UCSD-AML1 (cell line): ENCODE data around the gene CD4.

Experiments
- DNase-seq: peaks from one replicate; lab custom pipeline; 2025; ENCODE audit not compliant: unreplicated experiment; lab: John Stamatoyannopoulos, UW

The CD4 gene

DNA sequence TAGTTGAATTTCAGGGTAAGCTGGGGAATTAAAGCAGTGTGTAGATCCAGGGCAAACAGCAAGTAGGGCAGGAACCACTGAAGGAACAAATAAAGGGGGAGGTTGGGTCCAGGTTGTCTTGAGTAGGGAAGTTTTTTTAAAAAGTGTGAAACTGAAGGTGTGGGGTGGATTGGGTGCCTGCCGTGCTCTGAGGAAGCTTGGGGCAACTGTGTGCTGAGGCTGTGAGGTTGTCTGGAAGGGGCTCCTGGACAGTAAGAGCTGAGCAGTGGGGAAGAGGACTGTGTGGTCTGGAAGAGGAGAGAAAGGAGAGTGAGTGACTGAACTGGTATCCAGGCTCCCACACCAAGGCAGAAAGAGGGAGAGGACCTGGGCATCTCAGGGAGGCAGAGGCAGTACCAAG is 21.4 kb downstream of the CD4 start:
- no peak for DNase-seq

DNA sequence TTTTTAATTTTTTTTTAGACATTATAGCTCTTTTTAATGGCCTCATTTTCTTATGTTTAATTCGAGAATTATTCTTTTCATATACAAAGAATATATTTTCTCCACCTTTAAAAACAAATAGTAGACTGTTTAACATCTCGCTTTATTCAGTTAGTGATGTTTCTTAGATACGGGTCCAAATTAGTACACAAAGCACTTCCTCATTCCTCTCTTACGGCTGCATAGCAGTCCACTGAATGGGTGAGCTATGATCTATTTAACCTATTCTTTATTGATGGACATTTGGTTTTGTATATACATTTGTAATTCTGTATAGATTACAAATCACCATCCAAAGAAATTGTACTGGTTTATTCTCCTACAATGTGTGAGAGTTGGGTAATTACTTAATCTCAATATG is 24.0 kb downstream of the CD4 start:
- no peak for DNase-seq

DNA sequence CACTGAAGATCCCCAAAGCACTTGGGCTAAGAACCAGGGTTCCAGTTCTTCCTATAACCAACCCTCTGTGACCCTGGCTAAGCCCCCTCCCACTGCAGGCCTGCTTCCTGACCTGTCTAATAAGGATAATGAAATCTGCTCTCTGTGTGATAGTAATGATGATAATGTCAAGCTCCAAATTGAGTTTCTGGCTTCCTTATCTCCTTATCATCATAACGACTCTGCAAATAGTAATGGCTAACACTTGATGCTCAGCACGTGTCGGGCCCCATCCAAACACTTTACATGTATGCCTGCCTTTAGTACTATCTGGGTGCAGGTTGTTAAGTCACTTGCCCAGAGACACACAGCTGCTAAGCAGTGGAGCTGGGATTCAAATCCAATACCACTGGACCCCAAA is 27.3 kb downstream of the CD4 start:
- DNase-seq, result no peak

DNA sequence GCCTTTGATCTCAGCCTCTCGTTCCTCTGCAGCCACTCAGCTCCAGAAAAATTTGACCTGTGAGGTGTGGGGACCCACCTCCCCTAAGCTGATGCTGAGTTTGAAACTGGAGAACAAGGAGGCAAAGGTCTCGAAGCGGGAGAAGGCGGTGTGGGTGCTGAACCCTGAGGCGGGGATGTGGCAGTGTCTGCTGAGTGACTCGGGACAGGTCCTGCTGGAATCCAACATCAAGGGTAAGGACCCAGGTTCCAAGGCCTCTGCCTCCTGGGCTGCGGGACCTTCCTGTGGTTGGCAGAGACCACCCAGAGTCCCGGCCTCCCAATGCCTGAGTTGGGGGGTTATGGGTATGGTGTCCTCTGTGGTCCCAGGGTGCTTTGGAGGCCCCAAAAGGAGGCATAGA is 27.8 kb downstream of the CD4 start:
- DNase-seq, result no peak

DNA sequence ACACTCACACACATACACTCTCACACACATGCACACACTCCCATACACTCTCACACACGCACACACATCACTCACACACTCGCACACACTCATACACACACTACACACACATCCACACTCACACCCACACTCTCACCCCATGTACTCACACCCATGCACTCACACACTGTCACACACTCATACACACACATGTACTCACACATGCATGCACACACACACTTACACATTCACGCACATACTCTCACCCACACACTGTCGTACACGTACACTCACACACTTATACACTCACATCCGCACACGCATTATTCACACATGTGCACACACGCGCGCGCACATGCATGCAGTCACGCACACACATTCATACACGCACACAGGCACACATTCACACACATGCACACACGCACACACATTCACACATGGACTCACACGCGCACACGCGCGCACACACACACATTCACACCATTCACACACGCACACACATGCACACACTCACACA is 28.4 kb downstream of the CD4 start:
- DNase-seq, result no peak

DNA sequence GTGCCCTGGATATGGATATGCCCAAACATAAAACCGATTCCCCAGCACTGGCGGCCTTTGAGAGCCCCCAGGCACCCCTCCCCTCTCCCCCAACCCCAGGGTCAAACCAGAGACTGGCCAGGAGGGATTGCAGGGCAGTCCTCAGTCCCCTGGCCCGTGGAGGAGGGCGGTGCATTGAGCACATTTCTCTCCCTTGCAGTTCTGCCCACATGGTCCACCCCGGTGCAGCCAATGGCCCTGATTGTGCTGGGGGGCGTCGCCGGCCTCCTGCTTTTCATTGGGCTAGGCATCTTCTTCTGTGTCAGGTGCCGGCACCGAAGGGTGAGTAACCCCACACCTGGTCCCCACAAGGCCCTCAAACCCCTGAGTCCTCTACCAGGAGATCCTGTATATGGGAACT is 28.9 kb downstream of the CD4 start:
- no peak for DNase-seq

DNA sequence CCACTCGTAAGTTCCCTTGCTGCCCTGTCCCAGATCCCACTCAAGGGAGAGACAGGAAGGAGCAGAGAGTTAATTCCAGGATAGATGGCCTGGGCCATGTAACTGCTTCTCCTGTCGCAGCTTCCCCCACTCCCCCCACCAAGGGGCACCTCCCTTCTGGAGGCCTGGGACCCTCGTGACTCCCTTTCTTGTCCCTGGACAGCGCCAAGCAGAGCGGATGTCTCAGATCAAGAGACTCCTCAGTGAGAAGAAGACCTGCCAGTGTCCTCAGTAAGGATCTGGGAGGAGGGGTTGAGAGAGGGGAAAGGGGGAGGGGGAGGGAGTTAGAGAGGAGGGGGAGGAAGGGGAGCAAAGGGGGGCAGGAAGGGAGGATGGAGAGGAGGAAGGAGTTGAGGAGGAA is 29.3 kb downstream of the CD4 start:
- no peak for DNase-seq

DNA sequence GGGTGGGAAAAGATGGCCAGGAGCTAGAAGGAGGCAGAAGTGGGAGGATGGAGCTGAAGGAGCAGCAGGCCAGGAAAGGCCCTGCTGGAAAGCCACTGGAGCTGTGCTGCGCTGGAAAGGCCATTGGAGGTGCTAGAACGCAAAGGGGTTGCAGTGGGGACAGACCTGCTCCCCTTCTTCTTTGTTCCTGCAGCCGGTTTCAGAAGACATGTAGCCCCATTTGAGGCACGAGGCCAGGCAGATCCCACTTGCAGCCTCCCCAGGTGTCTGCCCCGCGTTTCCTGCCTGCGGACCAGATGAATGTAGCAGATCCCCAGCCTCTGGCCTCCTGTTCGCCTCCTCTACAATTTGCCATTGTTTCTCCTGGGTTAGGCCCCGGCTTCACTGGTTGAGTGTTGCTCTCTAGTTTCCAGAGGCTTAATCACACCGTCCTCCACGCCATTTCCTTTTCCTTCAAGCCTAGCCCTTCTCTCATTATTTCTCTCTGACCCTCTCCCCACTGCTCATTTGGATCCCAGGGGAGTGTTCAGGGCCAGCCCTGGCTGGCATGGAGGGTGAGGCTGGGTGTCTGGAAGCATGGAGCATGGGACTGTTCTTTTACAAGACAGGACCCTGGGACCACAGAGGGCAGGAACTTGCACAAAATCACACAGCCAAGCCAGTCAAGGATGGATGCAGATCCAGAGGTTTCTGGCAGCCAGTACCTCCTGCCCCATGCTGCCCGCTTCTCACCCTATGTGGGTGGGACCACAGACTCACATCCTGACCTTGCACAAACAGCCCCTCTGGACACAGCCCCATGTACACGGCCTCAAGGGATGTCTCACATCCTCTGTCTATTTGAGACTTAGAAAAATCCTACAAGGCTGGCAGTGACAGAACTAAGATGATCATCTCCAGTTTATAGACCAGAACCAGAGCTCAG is 30.0 kb downstream of the CD4 start:
- no peak for DNase-seq

DNA sequence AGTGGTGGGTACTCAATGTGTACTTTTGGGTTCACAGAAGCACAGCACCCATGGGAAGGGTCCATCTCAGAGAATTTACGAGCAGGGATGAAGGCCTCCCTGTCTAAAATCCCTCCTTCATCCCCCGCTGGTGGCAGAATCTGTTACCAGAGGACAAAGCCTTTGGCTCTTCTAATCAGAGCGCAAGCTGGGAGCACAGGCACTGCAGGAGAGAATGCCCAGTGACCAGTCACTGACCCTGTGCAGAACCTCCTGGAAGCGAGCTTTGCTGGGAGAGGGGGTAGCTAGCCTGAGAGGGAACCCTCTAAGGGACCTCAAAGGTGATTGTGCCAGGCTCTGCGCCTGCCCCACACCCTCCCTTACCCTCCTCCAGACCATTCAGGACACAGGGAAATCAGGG is 30.8 kb downstream of the CD4 start:
- no peak for DNase-seq

DNA sequence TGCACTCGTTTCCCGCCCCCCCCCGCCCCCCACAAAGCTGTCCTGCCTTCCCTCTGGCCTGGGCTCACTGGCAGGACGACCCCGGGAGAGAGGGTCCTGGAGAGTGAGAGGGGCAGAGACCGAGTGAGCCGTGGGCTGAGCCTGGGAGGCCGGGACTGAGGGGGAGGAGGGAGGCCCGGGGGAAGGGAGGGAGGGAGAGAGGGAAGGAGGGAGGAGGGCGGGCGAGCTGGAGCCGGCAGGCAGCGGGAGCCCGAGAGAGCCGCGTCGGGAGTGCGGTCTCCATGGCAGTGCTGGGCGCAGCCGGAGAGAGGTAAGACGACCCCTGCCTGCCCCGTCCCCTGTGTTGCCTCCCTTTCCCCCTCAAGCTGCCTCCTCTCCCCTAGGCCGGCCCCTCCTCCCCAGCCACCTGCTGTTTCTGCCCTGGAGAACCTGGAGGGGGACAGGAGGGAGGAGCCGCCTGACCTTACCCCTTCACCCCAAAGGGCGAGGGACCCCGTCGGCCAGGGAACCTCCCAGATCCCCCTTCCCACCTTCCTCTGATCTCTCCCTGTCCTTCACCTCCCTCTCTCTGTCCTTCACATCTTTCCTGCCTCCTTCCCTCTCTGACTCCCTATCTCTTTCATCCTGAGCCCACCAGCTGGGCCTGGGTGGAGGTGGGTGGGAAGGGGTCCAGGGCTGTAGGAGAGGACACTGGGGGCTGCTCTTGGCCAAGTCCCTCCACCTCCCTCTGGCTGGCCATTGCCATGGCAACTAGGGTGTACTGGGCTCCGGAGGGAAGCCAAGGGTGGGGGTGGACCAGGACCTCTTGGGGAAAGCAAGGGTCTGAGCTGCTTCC is 32.5 kb downstream of the CD4 start, which contains the start of gene GPR162:
Gene GPR162 (plus strand): TSS at position 231 of the 835 bp plus-strand sequence. CDS start 2,078 bp downstream, outside the sequence.
- peak; percentile 76 for DNase-seq

DNA sequence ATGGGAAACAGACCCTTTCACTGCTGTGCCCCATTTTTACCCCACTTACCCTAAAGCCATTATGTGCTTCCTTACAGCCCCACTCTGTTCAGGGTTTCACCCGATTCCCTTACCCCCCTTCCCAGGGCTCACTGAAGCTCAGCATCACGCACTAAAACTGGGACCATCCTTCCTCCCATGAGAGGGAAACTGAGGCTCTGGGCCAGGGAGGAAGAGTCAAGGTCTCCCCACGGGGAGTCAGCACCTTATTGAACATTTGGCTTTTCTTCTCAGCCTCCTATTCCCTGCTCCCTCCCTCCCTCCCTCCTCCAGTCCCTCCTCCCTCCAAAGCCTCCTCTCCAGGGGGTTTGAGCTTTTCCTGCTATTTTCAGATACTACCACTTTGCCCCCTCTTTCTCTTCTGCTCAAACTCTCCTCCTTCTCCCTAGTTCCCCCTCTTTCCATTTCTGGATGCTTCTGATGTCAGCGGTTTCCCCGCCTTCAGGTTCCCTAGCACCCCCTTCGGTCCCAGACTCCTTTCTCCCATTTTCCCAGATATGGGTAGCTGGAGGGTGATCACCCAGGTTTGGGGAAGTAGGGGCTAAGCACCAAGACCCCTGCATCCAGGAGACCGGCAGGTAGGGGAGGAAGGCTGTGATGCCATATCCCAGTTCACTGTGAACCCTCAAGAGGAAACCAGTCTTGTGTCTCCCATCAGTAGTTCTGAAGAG is 33.3 kb downstream of the CD4 start:
- no peak for DNase-seq

DNA sequence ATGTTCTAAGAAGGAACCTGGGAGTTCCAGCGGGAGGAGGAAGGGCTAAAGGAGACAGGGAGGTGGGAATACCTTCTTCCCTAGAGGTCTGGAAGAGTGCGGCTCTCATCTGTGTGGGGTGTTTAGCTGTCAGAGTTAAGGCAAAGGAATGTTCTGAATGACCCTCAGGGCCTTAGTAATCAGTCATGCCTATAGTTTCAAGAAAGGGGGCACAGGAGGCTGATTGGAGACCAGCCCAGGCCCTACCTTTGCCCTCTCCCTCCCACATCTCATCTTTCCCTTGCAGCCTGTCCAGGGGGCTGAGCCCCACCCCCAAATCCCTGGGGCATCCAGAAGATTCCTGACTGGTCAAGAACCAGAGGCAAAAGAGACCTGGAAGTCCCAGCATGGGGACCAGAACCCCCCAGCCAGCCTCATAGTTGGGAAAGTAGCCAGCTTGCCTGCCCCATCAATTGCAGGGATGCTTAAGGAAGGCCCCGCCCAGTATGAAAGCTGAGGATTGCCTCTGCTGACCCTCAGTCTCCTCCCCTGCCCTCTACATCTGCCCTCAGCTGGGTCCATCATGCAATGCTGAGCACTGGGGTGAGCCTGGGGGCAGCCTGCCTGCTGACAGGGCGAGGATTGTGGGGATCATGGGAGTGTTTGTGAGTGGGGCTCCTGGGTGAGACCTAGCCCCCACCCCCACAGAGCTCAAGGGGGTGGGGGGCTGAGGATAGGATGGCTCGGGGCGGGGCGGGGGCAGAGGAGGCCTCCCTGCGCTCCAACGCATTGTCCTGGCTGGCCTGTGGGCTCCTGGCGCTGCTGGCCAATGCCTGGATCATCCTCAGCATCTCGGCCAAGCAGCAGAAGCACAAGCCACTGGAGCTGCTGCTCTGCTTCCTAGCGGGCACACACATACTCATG is 34.1 kb downstream of the CD4 start:
- DNase-seq, result no peak

DNA sequence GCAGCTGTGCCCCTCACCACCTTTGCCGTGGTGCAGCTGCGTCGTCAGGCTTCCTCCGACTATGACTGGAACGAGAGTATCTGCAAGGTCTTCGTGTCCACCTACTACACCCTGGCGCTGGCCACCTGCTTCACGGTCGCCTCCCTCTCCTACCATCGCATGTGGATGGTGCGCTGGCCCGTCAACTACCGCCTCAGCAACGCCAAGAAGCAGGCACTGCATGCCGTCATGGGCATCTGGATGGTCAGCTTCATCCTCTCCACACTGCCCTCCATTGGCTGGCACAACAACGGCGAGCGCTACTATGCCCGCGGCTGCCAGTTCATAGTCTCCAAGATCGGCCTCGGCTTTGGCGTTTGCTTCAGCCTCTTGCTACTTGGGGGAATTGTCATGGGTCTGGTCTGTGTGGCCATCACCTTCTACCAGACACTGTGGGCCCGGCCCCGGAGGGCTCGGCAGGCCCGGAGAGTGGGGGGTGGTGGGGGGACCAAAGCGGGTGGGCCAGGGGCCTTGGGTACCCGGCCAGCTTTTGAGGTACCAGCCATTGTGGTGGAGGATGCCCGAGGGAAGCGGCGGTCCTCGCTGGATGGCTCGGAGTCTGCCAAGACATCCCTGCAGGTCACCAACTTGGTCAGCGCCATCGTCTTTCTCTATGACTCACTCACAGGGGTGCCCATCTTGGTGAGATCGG is 34.9 kb downstream of the CD4 start:
- no peak for DNase-seq

DNA sequence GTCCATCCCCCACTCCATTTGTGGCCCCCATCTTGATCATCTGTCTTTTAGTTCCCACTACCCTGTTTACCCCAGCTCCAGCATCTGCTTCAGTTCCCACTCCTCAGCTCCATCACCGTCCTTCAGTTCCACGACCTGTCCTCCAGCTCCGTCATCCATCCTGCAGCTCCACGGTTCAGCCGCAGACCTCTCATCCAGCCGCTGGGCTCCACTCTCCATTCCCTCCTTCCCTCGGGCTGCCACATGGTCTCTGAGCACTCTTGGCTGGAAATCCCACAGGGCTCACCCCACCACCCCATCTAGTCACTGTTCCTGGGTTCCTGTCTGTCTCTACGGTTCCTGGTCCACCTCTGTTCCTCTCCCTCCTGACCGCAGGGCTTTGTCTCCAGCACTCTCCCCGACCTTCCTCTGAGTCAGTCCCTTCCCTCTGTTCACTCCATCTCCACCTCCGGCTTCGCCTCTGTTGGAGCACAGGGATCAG is 35.6 kb downstream of the CD4 start:
- no peak for DNase-seq

DNA sequence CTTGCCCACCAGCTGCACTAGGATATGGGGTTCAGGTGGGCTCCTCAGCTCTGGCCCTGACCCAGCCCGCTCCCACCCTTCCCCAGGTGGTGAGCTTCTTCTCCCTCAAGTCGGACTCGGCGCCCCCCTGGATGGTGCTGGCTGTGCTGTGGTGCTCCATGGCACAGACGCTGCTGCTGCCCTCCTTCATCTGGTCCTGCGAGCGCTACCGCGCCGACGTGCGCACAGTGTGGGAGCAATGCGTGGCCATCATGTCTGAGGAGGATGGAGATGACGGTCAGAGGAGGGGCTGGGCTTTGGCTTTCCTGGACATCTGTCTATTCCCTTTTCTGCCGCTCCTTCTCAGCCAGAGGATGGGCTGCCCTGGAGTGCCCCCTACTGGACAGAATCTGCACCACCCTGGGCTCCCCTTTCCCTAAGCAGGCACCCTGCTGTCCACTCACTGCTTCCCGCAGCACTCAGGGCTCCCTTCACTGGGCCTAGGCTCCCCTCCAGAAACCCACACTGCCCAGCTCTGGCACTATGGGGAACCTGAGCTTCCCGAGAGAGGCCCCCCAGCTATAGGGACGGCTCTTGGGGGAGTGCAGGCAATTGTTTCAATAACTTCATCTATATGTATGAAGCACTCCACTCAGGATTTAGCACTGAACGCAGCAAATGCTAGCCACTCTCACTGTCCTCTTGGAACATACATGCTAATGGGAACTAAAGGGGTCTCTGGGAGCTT is 36.2 kb downstream of the CD4 start:
- peak; percentile 85 for DNase-seq

DNA sequence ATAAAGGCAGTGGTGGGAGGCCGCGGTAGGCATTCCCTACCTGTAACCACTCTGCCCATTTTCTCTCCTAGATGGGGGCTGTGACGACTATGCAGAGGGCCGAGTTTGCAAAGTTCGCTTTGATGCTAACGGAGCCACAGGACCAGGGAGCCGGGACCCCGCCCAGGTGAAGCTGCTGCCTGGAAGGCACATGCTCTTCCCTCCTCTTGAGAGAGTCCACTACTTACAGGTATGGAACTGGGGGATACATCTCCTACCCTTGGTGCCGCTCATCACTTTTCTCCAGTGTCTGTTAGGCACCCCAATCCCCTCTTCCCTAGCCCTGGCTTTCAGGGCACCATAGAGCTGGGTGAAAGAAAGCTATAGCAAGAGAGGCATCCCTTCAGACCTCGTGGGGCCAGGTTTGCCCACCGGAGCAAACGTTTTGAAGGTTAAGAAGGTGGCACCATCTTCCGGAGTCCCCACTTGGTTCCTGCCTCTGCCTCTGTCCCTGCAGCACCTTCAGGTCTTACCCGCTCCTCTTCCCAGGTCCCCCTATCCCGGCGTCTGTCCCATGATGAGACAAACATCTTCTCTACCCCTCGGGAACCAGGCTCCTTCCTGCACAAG is 36.9 kb downstream of the CD4 start:
- no peak for DNase-seq

DNA sequence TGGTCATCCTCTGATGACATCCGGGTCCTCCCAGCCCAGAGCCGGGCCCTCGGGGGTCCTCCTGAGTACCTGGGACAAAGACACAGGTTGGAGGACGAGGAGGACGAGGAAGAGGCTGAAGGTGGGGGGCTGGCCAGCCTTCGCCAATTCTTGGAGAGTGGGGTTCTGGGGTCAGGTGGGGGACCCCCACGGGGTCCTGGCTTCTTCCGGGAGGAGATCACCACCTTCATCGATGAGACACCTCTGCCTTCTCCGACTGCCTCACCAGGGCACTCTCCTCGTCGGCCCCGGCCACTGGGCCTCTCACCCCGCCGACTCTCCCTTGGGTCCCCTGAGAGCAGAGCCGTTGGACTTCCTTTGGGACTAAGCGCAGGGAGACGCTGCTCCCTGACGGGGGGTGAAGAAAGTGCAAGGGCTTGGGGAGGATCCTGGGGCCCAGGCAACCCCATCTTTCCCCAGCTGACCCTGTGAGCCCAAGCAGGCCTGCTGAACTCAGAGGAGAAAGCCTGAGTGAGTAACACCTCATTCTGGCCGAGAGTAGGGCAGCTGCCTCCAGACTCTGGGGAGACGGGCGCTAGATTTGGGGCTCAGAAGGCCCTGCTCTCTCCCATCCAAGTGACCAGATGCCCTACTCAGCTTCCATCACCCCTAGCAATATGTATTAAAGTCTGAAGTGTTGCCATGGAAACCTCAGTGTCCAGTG is 37.6 kb downstream of the CD4 start:
- DNase-seq, result no peak

DNA sequence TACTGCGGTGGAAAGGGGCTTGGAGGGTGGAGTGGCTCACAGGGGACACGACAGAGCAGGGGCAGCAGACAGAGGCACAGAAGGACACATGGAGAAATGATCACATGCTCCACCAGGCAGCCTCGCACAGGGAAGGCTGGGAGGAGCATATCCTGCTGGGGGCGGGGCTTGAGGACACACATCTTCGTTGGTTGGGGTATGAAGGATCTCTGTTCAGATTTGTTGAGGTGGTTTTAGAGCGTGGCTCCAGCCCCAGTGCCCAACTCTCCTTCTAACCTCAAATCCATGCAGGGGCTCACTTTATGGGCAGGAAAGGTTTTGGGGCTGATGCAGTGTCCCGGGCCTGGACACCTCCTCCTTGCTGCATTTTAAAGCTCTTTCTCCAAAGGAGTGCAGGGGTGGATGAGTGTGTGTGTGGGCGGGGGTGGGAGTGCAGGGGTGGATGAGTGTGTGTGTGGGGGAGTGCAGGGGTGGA is 38.1 kb downstream of the CD4 start:
- peak; percentile 75 for DNase-seq
